ENCODE data around the gene IGHMBP2. TPM values are rescaled to one million over a fixed set of nuclear protein-coding genes. Genes with fewer than 3 reads are reported as not detected.

Gene IGHMBP2
- total RNA-seq, 2 experiments from 2014 or later = 29.7 to 32.8 TPM

DNA sequence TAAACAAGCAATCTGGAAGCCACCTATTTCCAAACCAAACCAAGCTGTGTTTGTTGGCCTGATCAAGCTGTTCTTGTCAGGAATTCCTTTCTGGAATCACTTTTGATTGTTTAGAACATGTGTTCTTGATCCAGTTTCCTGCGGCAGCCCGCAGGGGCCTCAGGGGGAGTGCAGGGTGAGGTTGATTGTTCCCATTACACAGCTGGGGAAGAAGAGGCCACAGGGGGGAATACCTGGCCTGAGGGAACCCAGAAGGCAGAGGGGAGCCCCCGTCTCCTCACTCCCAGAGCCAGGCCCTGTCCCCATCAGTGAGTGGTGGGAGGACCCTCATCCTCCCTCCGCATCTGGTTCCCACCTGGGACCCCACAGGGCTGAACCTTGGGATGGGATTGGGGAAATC, 72.9 kb downstream of the IGHMBP2 start:
- no peaks in the 10 kb centered on the region for H3K36me3 Mint-ChIP-seq
- ATAC-seq (ENCODE audit: low read depth) = no peak
- no peak overlapping the region for H3K4me3 Mint-ChIP-seq
- no peaks in the 10 kb centered on the region for H3K9me3 Mint-ChIP-seq
- POLR2A ChIA-PET = no interaction called here
- no peaks in the 10 kb centered on the region for H3K27me3 Mint-ChIP-seq
- DNase-seq = peak; percentile 4
- no peak overlapping the region for H3K27ac Mint-ChIP-seq
- peaks cover 3% of the 10 kb centered on the region for H3K4me1 Mint-ChIP-seq

DNA sequence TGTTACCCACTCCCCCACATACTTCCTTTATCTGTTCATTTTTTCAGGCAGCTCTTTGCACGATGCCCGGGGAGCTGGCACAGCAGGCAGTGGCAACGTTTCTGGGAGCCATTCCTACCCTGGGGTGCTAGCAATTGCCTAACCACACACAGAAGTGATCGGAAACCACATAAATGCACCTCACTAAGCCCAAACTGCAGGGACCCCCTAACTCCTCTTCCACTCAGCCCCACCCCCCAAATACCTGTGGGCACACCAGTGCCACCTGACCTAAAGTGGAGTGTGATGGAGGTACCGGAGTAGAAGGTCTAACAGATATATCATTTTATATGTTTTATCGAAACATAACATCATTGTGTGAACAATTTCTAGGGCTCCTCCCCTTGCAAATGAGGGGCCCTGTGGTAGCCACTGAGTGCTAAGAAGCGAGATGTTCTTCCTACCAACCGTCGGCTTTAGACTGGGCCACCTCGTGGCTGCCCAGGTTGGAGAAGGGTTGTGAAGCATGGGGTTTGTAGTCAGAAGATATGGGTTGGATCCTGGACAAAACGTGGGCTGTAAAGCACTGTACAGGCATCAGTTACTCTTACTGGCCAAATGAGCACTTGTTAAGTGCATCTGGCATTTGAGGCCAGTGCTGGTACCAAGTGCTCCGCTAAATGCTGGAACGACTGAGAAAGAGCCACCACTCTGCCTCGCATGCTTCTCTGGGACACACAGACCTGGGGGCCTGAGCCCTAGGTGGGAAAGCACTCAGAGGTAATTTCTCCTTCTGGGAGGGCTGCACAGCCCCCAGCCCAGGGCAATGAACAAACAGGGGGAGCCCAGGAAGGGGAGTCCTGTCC, 74.3 kb downstream of the IGHMBP2 start:
- Mint-ChIP-seq H3K36me3 (no peaks in the 10 kb centered on the region), H3K27ac (no peak overlapping the region), H3K4me3 (no peak overlapping the region), H3K9me3 (no peaks in the 10 kb centered on the region), H3K27me3 (peaks cover 7% of the 10 kb centered on the region), H3K4me1 (peaks cover 3% of the 10 kb centered on the region)
- DNase-seq (peak; percentile 15), ATAC-seq (ENCODE audit: low read depth) (no peak)
- POLR2A ChIA-PET = no interaction called here

DNA sequence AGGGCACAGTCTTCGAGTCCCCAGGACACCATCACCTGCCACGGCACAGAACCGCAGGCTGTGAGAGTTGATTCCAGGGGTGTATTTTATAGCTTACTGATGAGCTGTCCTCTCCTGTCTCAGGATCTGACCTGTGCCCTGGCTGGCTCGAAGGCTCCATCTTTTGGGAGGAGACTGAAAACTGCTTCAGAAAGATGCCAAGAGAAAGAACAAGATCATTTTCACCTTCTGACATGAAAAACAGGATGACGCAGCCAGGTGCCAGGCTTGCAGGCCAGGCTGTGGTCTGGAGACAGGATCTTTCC, 74.9 kb downstream of the IGHMBP2 start:
- POLR2A ChIA-PET = no interaction called here
- peaks cover 8% of the 10 kb centered on the region for H3K27me3 Mint-ChIP-seq
- no peak overlapping the region for H3K27ac Mint-ChIP-seq
- DNase-seq = no peak
- peaks cover 3% of the 10 kb centered on the region for H3K4me1 Mint-ChIP-seq
- no peak for ATAC-seq (ENCODE audit: low read depth)
- H3K36me3 Mint-ChIP-seq = no peaks in the 10 kb centered on the region
- H3K4me3 Mint-ChIP-seq = no peak overlapping the region
- H3K9me3 Mint-ChIP-seq = no peaks in the 10 kb centered on the region

DNA sequence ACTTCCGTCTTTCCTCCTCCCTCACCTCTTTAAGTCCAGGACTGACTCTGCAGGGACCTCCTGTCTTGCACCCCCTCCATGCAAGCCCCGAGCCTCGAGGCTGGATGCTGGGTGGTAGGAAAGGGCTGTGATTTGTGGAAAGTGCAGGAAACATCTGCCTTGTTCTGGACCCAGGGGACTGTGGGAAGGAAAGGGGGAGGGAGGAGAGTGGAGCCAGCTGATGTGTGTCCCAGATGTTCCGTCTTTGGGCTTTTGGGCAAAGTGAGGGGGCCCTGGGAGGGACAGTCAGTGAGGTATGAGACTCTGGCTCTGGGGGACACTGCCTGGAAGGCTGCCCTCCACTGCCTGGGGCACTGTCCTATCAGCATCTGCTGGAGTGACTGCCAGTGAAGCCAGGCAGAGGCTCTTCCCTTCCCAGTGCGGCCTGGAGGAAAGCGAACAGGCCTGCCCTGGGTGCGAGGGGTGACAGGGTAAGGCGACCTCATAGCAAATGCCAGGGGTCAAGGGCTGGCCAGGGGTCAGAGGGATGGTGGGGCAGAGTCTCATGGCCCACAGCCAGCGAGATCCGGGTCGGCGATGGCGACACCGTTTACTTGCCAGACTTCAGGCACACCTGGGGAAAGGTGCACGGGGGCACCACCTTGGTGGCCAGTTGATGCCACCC, 75.4 kb downstream of the IGHMBP2 start:
- Mint-ChIP-seq H3K27me3 (peaks cover 9% of the 10 kb centered on the region), H3K4me1 (peaks cover 3% of the 10 kb centered on the region), H3K27ac (no peak overlapping the region), H3K9me3 (no peaks in the 10 kb centered on the region), H3K36me3 (no peaks in the 10 kb centered on the region), H3K4me3 (no peak overlapping the region)
- ATAC-seq (ENCODE audit: low read depth) = no peak
- POLR2A ChIA-PET = no interaction called here
- DNase-seq = peak; percentile 18

DNA sequence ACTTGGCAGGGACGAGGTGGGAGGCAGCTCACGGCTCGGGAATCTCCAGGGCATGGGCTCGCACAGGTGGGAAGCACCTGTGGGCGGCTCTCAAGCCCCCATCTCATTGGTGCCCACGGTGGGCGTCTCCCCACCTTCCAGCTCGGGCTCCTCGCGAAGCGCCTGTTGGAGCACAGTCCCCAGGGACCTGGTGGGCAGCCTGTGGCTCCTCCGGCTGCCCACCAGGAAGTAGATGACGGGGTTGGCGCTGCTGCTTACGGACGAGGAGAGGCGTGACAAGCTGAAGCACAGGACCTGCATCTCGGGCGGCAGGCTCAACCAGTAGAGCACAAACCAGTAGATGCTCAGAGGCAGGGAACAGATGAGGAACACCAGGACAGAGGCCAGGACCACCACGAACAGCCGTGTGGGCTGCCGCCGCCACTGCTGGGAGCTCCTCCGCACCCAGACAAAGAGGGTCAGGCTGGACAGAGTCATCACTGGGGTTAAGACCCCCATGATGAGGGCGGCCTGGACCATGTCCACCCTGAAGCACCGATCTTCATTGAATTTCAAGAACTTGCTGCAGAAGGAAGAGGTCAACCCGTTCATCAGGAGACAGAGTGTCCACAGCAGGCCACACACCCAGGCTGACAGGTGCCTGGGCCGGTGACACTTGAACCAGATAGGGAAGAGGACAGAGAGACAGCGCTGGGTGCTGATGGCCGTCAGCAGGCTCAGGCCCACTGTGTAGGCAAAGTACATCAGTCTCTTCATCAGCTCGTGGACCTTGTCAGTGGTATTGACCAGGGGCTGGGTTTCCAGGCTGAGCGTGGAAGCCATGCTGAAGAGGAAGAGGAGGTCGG, 76.5 kb downstream of the IGHMBP2 start:
- no peaks in the 10 kb centered on the region for H3K4me1 Mint-ChIP-seq
- POLR2A ChIA-PET = no interaction called here
- DNase-seq (peak; percentile 7), ATAC-seq (ENCODE audit: low read depth) (no peak)
- H3K9me3 Mint-ChIP-seq = no peaks in the 10 kb centered on the region
- H3K36me3 Mint-ChIP-seq = no peaks in the 10 kb centered on the region
- H3K27ac Mint-ChIP-seq = no peak overlapping the region
- H3K4me3 Mint-ChIP-seq = no peak overlapping the region
- H3K27me3 Mint-ChIP-seq = peaks cover 11% of the 10 kb centered on the region

DNA sequence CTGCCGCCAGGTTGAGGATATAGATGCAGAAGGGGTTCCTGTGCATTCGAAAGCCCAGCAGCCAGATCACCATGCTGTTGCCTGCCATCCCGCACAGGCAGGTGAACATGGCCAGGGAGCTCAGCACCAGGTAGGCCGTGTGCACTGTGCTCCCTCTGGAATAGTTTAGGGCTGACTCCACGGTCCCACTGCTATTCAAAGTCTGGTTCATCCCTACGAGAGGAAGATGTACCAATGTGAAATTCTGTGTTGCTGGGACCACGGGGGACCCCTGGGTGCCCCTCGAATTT, 77.0 kb downstream of the IGHMBP2 start, which contains the start of gene MRGPRD:
MRGPRD (minus strand) TSS at position 211 of the 290 bp plus-strand sequence; CDS start at position 211, 0 bp downstream.
- Mint-ChIP-seq H3K4me3 (no peak within 1 kb of the TSS), H3K27me3 (peaks cover 15% of the 10 kb centered on the region), H3K27ac (no peak within 1 kb of the TSS), H3K9me3 (no peaks in the 10 kb centered on the region), H3K4me1 (no peaks in the 10 kb centered on the region), H3K36me3 (no peaks in the 10 kb centered on the region)
- no peak for ATAC-seq (ENCODE audit: low read depth)
- POLR2A ChIA-PET = no interaction called here
- DNase-seq = peak; percentile 2

DNA sequence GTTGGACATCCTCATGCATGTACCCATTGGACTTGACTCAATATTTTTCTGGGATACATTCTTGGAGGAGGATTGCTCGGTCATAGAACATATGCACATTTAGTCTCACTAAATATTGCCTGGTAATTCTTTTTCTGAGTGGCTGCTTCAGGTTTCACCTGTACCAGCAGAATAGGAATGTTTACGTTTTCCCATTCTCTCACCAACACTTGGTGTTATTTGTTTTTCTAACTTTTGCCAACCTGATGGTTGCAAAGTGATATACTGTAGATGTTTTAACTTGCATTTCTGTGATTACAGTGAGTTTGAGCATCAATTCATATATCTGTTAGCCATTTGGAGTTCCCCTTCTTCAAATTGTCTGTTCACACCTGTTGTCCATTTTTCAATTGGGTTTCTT, 78.4 kb downstream of the IGHMBP2 start:
- Mint-ChIP-seq H3K9me3 (no peaks in the 10 kb centered on the region), H3K4me3 (no peak overlapping the region), H3K36me3 (no peaks in the 10 kb centered on the region), H3K27ac (no peak overlapping the region), H3K4me1 (no peaks in the 10 kb centered on the region), H3K27me3 (peaks cover 20% of the 10 kb centered on the region)
- no peak for ATAC-seq (ENCODE audit: low read depth)
- no peak for DNase-seq
- POLR2A ChIA-PET = no interaction called here

DNA sequence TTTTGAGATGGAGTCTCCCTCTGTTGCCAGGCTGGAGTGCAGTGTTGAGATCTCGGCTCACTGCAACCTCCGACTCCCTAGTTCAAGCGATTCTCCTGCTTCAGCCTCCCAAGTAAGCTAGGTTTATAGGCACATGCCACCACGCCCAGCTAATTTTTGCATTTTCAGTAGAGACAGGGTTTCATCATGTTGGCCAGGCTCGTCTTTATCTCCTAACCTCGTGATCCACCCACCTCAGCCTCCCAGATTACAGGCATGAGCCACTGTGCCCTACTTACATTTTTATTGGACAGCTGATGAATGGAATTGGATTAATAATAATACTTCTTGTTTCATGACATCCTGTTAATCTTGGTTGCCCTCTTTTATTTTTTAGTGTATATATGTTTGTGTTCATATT, 80.1 kb downstream of the IGHMBP2 start:
- POLR2A ChIA-PET = interaction anchor here (0.7 kb wide), 1 partner anchor 447 kb away, joined by 3 read pairs; no protein-coding TSS in a partner anchor
- no peak for DNase-seq
- Mint-ChIP-seq H3K27me3 (peaks cover 32% of the 10 kb centered on the region), H3K9me3 (no peaks in the 10 kb centered on the region), H3K4me3 (no peak overlapping the region), H3K27ac (no peak overlapping the region), H3K36me3 (no peaks in the 10 kb centered on the region), H3K4me1 (no peaks in the 10 kb centered on the region)
- ATAC-seq (ENCODE audit: low read depth) = no peak

DNA sequence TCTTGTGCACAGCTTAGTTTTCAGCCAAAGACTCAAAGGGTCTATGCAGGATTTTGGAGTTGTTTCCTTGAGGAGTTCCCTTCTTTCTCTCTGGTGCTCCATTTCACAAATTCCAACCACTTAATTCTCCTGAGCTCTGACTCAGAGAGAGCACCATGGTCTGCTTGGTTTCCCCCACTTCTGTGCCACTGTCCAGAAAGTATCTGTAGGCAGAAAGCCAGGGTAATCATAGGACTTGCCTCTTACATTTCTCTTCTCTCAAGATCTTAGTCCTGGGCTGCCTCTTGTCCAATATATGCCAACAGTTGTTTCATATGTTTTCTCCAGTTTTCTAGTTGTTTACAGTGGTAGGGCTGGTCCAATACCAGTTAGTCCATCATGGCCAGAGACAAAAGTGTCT, 83.5 kb downstream of the IGHMBP2 start:
- no peak overlapping the region for H3K27ac Mint-ChIP-seq
- no peaks in the 10 kb centered on the region for H3K36me3 Mint-ChIP-seq
- H3K4me1 Mint-ChIP-seq = no peaks in the 10 kb centered on the region
- H3K9me3 Mint-ChIP-seq = no peaks in the 10 kb centered on the region
- DNase-seq (no peak), ATAC-seq (ENCODE audit: low read depth) (no peak)
- H3K27me3 Mint-ChIP-seq = peaks cover 48% of the 10 kb centered on the region
- no peak overlapping the region for H3K4me3 Mint-ChIP-seq
- POLR2A ChIA-PET = no interaction called here

DNA sequence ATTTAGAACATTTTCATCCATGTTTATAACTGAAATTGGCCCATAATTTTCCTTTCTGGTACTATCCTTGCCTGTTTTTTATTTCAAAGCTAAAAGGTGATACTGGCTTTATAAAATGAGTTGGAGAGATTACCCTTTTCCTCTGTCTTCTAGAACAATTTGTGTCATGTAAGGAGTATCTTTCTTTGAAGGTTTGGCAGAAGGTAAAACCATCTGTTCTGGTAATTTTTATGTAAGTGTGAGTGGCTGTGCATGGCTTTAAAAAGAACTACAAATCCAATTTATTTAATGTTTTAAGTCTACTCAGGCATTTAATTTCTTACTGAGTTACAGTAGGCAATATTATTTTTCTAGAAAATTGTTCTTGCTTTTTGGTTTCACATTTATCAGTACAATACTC, 84.8 kb downstream of the IGHMBP2 start:
- Mint-ChIP-seq H3K27ac (no peak overlapping the region), H3K36me3 (no peaks in the 10 kb centered on the region), H3K4me3 (no peak overlapping the region), H3K27me3 (peaks cover 47% of the 10 kb centered on the region), H3K4me1 (no peaks in the 10 kb centered on the region), H3K9me3 (no peaks in the 10 kb centered on the region)
- ATAC-seq (ENCODE audit: low read depth) = no peak
- DNase-seq = no peak
- POLR2A ChIA-PET = no interaction called here

Other genes starting within 250 kb of the IGHMBP2 start
- gene GAL, start 219.3 kb upstream of the IGHMBP2 start, total RNA-seq = not detected
- gene TESMIN, start 152.4 kb upstream of the IGHMBP2 start, total RNA-seq = 10 to 100 TPM in 1 of 2 experiments, 1 to 10 TPM in 1; 9.2 to 10.5 TPM
- 10 to 100 TPM; 47.1 to 52.2 TPM for gene CPT1A, start 62.0 kb upstream of the IGHMBP2 start, total RNA-seq
- gene MRPL21, start 59 bp upstream of the IGHMBP2 start, total RNA-seq = 10 to 100 TPM; 46.9 to 49.3 TPM
- not detected for gene MRGPRD, start 77.1 kb downstream of the IGHMBP2 start, total RNA-seq
- gene MRGPRF, start 109.4 kb downstream of the IGHMBP2 start, total RNA-seq = not detected
- gene TPCN2, start 145.0 kb downstream of the IGHMBP2 start, total RNA-seq = 10 to 100 TPM; 21.4 to 22.1 TPM